IMR-90 (cell line): ENCODE results near the gene TMEM181. TPM values are rescaled to one million over a fixed set of nuclear protein-coding genes. Genes with fewer than 3 reads are reported as not detected.
A peak's percentile ranks its signal among the peaks of the same experiment; 100 is the strongest.

Experiments used
- ATAC-seq: fragments of 200-7000 bp; cut with Tn5 transposase; 2 replicates; pipeline ENCODE4 v1.9.1; 2020; ENCODE audit warnings: low read depth, mild to moderate bottlenecking, moderate library complexity
- BruUV-seq: library from RNA; stranded (reverse); fragments of 400-500 nt; replicated peaks from 2 replicates; lab custom pipeline; 2021; lab: Mats Ljungman, UMichigan
- CTCF ChIA-PET: fragments of 300-600 bp; formaldehyde crosslinking; extraction: SDS; loops from one replicate; lab custom pipeline; 2021; ENCODE audit warnings: antibody characterized with exemption; lab: Yijun Ruan, JAX
- POLR2A ChIA-PET: fragments of 300-600 bp; sonication (Branson Sonifier 250); formaldehyde crosslinking; loops from one replicate; lab custom pipeline; 2022; ENCODE audit warnings: antibody characterized with exemption; ENCODE audit not compliant: unreplicated experiment; lab: Charles Lee
- DNase-seq: peaks from one replicate; pipeline ENCODE4 v3.0.0; 2013
- H2AFZ ChIP-seq: replicated peaks from 2 replicates; pipeline ENCODE3; 2013; ENCODE audit warnings: low read length, mild to moderate bottlenecking; ENCODE audit not compliant: poor library complexity
- H2AK5ac ChIP-seq: 2 replicates; pipeline ENCODE4 v1.6.1; 2013; ENCODE audit warnings: low read depth, low read length, inconsistent platforms
- H2AK9ac ChIP-seq: replicated peaks from 2 replicates; pipeline ENCODE3; 2013; ENCODE audit warnings: mild to moderate bottlenecking, low read depth, low read length, moderate library complexity; ENCODE audit not compliant: poor library complexity
- H2BK120ac ChIP-seq: 2 replicates; pipeline ENCODE4 v1.6.1; 2013; ENCODE audit warnings: low read depth, low read length, inconsistent platforms
- H2BK15ac ChIP-seq: 3 replicates; pipeline ENCODE4 v1.6.1; 2013; ENCODE audit warnings: low read depth, low read length, inconsistent platforms
- H2BK20ac ChIP-seq: 2 replicates; pipeline ENCODE4 v1.6.1; 2013; ENCODE audit warnings: low read depth, mild to moderate bottlenecking, inconsistent platforms, low read length, moderate library complexity
- H2BK5ac ChIP-seq: 2 replicates; pipeline ENCODE4 v1.6.1; 2013; ENCODE audit warnings: mild to moderate bottlenecking, low read depth, low read length, inconsistent platforms; ENCODE audit not compliant: poor library complexity, severe bottlenecking
- H3K14ac ChIP-seq: replicated peaks from 2 replicates; pipeline ENCODE4 v1.6.1; 2013; ENCODE audit warnings: low read depth, low read length, inconsistent platforms
- H3K18ac ChIP-seq: 2 replicates; pipeline ENCODE4 v1.6.1; 2013; ENCODE audit warnings: low read depth, low read length, control low read depth
- H3K23ac ChIP-seq: 2 replicates; pipeline ENCODE4 v1.6.1; 2013; ENCODE audit warnings: low read depth, low read length, inconsistent platforms
- H3K27ac ChIP-seq: 2 replicates; pipeline ENCODE4 v1.5.1; 2013; ENCODE audit warnings: mild to moderate bottlenecking, control low read depth, low read length; ENCODE audit not compliant: insufficient read depth
- H3K27me3 ChIP-seq: 2 replicates; pipeline ENCODE4 v1.6.1; 2013; ENCODE audit warnings: low read length; ENCODE audit not compliant: control insufficient read depth, insufficient read depth
- H3K36me3 ChIP-seq: 2 replicates; pipeline ENCODE4 v1.6.1; 2013; ENCODE audit warnings: low read length, mixed read lengths; ENCODE audit not compliant: control insufficient read depth, insufficient read depth
- H3K4ac ChIP-seq: 2 replicates; pipeline ENCODE4 v1.6.1; 2013; ENCODE audit warnings: low read depth, low read length, inconsistent platforms
- H3K4me1 ChIP-seq: 2 replicates; pipeline ENCODE4 v1.6.1; 2013; ENCODE audit warnings: low read length, mixed read lengths; ENCODE audit not compliant: control insufficient read depth, insufficient read depth
- H3K4me2 ChIP-seq: 2 replicates; pipeline ENCODE4 v1.6.1; 2013; ENCODE audit warnings: low read depth, mild to moderate bottlenecking, control low read depth, low read length, moderate library complexity
- H3K4me3 ChIP-seq: 2 replicates; pipeline ENCODE4 v1.5.1; 2013; ENCODE audit warnings: low read depth, mild to moderate bottlenecking, control low read depth, low read length, moderate library complexity; ENCODE audit not compliant: insufficient read depth
- H3K56ac ChIP-seq: 2 replicates; pipeline ENCODE4 v1.6.1; 2013; ENCODE audit warnings: low read length, inconsistent platforms; ENCODE audit not compliant: insufficient read depth; ENCODE audit errors: extremely low read depth
- H3K79me1 ChIP-seq, 2 experiments: 2 replicates each; pipeline ENCODE4 v1.6.1; 2013; ENCODE audit warnings: low read length in 2 of 2, inconsistent platforms in 1 of 2, low read depth in 1 of 2
- H3K9ac ChIP-seq: 2 replicates; pipeline ENCODE4 v1.6.1; 2013; ENCODE audit warnings: low read depth, low read length, control low read depth
- H3K9me1 ChIP-seq: 2 replicates; pipeline ENCODE4 v1.6.1; 2013; ENCODE audit warnings: low read length, inconsistent platforms; ENCODE audit not compliant: insufficient read depth
- H3K9me3 ChIP-seq: 2 replicates; pipeline ENCODE4 v1.6.1; 2013; ENCODE audit warnings: low read length; ENCODE audit not compliant: control insufficient read depth, insufficient read depth
- H4K20me1 ChIP-seq: 2 replicates; pipeline ENCODE4 v1.6.1; 2013; ENCODE audit warnings: low read length, inconsistent platforms; ENCODE audit not compliant: insufficient read depth
- H4K5ac ChIP-seq: 2 replicates; pipeline ENCODE4 v1.6.1; 2013; ENCODE audit warnings: mild to moderate bottlenecking, low read depth, low read length, control low read depth
- H4K8ac ChIP-seq, 2 experiments: 2 replicates each; pipeline ENCODE4 v1.6.1; 2013; ENCODE audit warnings: low read depth in 2 of 2, low read length in 2 of 2, control low read depth in 1 of 2, inconsistent platforms in 1 of 2
- H4K91ac ChIP-seq: 2 replicates; pipeline ENCODE4 v1.6.1; 2013; ENCODE audit warnings: low read depth, low read length, inconsistent platforms; ENCODE audit not compliant: insufficient read depth
- MAFK ChIP-seq: IDR thresholded peaks from 2 replicates; pipeline ENCODE4 v1.6.1; 2012; ENCODE audit warnings: low read depth, low read length, improper control_type of control experiment
- WGBS, 2 experiments: methylation state at CpG; one replicate each; pipeline versions ENCODE4 v1.1.5 to v1.1.7; 2013; ENCODE audit warnings: missing lambda C conversion rate in 2 of 2; ENCODE audit not compliant: insufficient read length in 1 of 2; ENCODE audit errors: extremely low coverage in 2 of 2; 5-methylcytosine and 5-hydroxymethylcytosine counted together
- dilution Hi-C: fragments of 300-500 bp; cut with HindIII; formaldehyde crosslinking; loops from one replicate; pipeline ENCODE4 v1.14.3; 2018; ENCODE audit warnings: low sequenced_read_pairs; ENCODE audit not compliant: unreplicated experiment
- in situ Hi-C: fragments of 300-500 bp; cut with MboI; formaldehyde crosslinking; loops from 3 replicates; pipeline ENCODE4 v1.14.3; 2019; ENCODE audit warnings: low sequenced_read_pairs, inconsistent platforms, mixed read lengths
- intact Hi-C: fragments of 100-400 bp; cut with micrococcal nuclease; formaldehyde crosslinking; loops from 2 replicates; pipeline ENCODE4 v1.10.0; 2022
- polyA plus RNA-seq, 3 experiments: library from polyadenylated mRNA; depleted of rRNA; stranded (reverse); fragments of >200 nt; gene quantifications; 2 replicates each; pipeline ENCODE4 v1.2.3, GENCODE V29; 2012; ENCODE audit warnings: low replicate concordance in 1 of 3
- total RNA-seq: library from RNA; depleted of rRNA; stranded (reverse); fragments of >200 nt; gene quantifications from 2 replicates; pipeline ENCODE4 v1.2.3, GENCODE V29; 2012

Gene TMEM181
- total and polyA plus RNA-seq, 2 of the 4 experiments (the other 2 are of a cell fraction): 22.8 to 27.8 TPM

GRCh38 chr6:158599635-158600034 lies 39.7 kb downstream of the TMEM181 start:
- no TSS peak for BruUV-seq
- ATAC-seq: no peak
- H3K27ac ChIP-seq: no peak overlapping the region
- no peak overlapping the region for H3K4ac ChIP-seq
- H4K8ac ChIP-seq: no peak overlapping the region
- no peak overlapping the region for H3K4me2 ChIP-seq
- dilution Hi-C loops (no loop called here), intact Hi-C loops (no loop called here), in situ Hi-C loops (loop anchor here (5.0 kb wide), 1 partner anchor 372 kb away; no protein-coding TSS in a partner anchor)
- H3K9me1 ChIP-seq: peaks cover 8% of the 10 kb centered on the region
- H2AK5ac ChIP-seq: no peak overlapping the region
- no peak overlapping the region for H2BK5ac ChIP-seq
- no peak overlapping the region for H3K18ac ChIP-seq
- H4K91ac ChIP-seq: no peak overlapping the region
- H2BK15ac ChIP-seq: no peak overlapping the region
- no peak overlapping the region for H3K56ac ChIP-seq
- no peak for DNase-seq
- TF ChIP-seq MAFK: no peak
- POLR2A ChIA-PET: no interaction called here
- H4K5ac ChIP-seq: no peak overlapping the region
- CTCF ChIA-PET: no interaction called here
- H3K36me3 ChIP-seq: peaks cover 25% of the 10 kb centered on the region
- no peak overlapping the region for H2BK120ac ChIP-seq
- H2BK20ac ChIP-seq: no peak overlapping the region
- H3K79me1 ChIP-seq: peaks cover 21 to 33% of the 10 kb centered on the region in 2 experiments; a peak in 3 of 4 replicates
- H2AFZ ChIP-seq: no peak overlapping the region
- peaks cover 3% of the 10 kb centered on the region; the same call in 1 of the 2 replicates for H3K4me1 ChIP-seq
- no peak overlapping the region for H3K4me3 ChIP-seq
- H3K9me3 ChIP-seq: no peaks in the 10 kb centered on the region
- H3K27me3 ChIP-seq: no peaks in the 10 kb centered on the region
- peak overlapping the region; percentile 20 for H2AK9ac ChIP-seq
- no peak overlapping the region for H3K9ac ChIP-seq
- WGBS, 2 experiments: 91% methylated on average over 8 of the region's 18 CpGs; no CpG with 5 or more reads in 1 of the 2 experiments
- no peak overlapping the region for H3K14ac ChIP-seq
- 0 out of 2 replicates have a peak, but pooled peaks cover 5% of the 10 kb centered on the region for H4K20me1 ChIP-seq
- H3K23ac ChIP-seq: no peak overlapping the region
